GM12878 (cell line): ENCODE data around the gene CANX. TPM values are rescaled to one million over a fixed set of nuclear protein-coding genes. Genes with fewer than 3 reads are reported as not detected.

Experiments
- ATAC-seq: fragments of 200-7000 bp; cut with Tn5 transposase; 3 replicates; pipeline ENCODE4 v1.9.1; 2020; ENCODE audit warnings: mild to moderate bottlenecking, moderate library complexity
- BruUV-seq: library from RNA; stranded (reverse); fragments of 400-500 nt; replicated peaks from 2 replicates; lab custom pipeline; 2021; lab: Mats Ljungman, UMichigan
- CTCF ChIA-PET: fragments of 300-600 bp; sonication (Branson Sonifier 250); formaldehyde crosslinking; extraction: SDS; loops from one replicate; lab custom pipeline; 2021; ENCODE audit warnings: inconsistent platforms; lab: Yijun Ruan, JAX
- POLR2A ChIA-PET: fragments of 350-600 bp; formaldehyde crosslinking; extraction: SDS; loops from one replicate; lab custom pipeline; 2021; ENCODE audit warnings: inconsistent platforms; lab: Charles Lee
- RAD21 ChIA-PET: fragments of 300-600 bp; sonication (Branson Sonifier 250); formaldehyde crosslinking; loops from one replicate; lab custom pipeline; 2023; ENCODE audit warnings: antibody characterized with exemption; ENCODE audit not compliant: unreplicated experiment; lab: Charles Lee
- SMC1A ChIA-PET: fragments of 300-600 bp; sonication (Branson Sonifier 250); formaldehyde crosslinking; loops from one replicate; lab custom pipeline; 2023; ENCODE audit not compliant: unreplicated experiment, uncharacterized antibody; lab: Charles Lee
- DNase-seq: peaks from one replicate; pipeline ENCODE4 v3.0.0-alpha.2; 2011; ENCODE audit warnings: low read depth, low spot score
- FAIRE-seq: peaks from 3 replicates; lab custom pipeline; 2011; peaks lifted over from hg19 to GRCh38; lab: Jason Lieb, UNC
- H2AFZ ChIP-seq: 2 replicates; pipeline ENCODE4 v1.6.0; 2011; ENCODE audit warnings: low read depth, low read length, control low read depth; ENCODE audit not compliant: control insufficient read depth
- H3K27ac ChIP-seq: 2 replicates; pipeline ENCODE4 v1.5.1; 2011; ENCODE audit warnings: control low read depth; ENCODE audit not compliant: control insufficient read depth, insufficient read depth
- H3K27me3 ChIP-seq, 2 experiments: replicated peaks in 1 of 2; 2 replicates each; pipeline versions ENCODE4 v1.6.0 to v1.6.1; 2011; ENCODE audit warnings: low read length in 1 of 2; ENCODE audit not compliant: control insufficient read depth in 2 of 2, insufficient read depth in 2 of 2
- H3K36me3 ChIP-seq, 2 experiments: 2 replicates each; pipeline ENCODE4 v1.5.1; 2011; ENCODE audit warnings: low read length in 1 of 2; ENCODE audit not compliant: control insufficient read depth in 2 of 2, insufficient read depth in 2 of 2
- H3K4me1 ChIP-seq: 2 replicates; pipeline ENCODE4 v1.6.1; 2011; ENCODE audit warnings: mild to moderate bottlenecking, low read length, moderate library complexity, mixed read lengths; ENCODE audit not compliant: control insufficient read depth, insufficient read depth
- H3K4me2 ChIP-seq: 2 replicates; pipeline ENCODE4 v1.6.0; 2011; ENCODE audit warnings: control low read depth; ENCODE audit not compliant: control insufficient read depth, insufficient read depth
- H3K4me3 ChIP-seq: fragments of 200-600 bp; sonication (generic); 2 replicates; pipeline ENCODE4 v1.5.1; 2016
- H3K79me2 ChIP-seq: 2 replicates; pipeline ENCODE4 v1.6.0; 2011; ENCODE audit warnings: low read length; ENCODE audit not compliant: control insufficient read depth, insufficient read depth
- H3K9ac ChIP-seq: 2 replicates; pipeline ENCODE4 v1.8.0; 2011; ENCODE audit warnings: low read length, control low read depth, mixed read lengths; ENCODE audit not compliant: control insufficient read depth, insufficient read depth
- H3K9me3 ChIP-seq: replicated peaks from 3 replicates; pipeline ENCODE4 v1.5.1; 2011; ENCODE audit warnings: mild to moderate bottlenecking, low read length; ENCODE audit not compliant: control insufficient read depth, insufficient read depth
- H4K20me1 ChIP-seq: 2 replicates; pipeline ENCODE4 v1.6.0; 2011; ENCODE audit not compliant: control insufficient read depth, insufficient read depth
- JUND ChIP-seq: IDR thresholded peaks from 2 replicates; pipeline ENCODE4 v1.6.1; 2012; ENCODE audit warnings: low read depth, mild to moderate bottlenecking, low read length, improper control_type of control experiment, moderate library complexity
- KAT2A ChIP-seq: conservative IDR thresholded peaks from 2 replicates; pipeline ENCODE4 v1.6.1; 2011; ENCODE audit warnings: low read depth, low read length; ENCODE audit not compliant: control insufficient read depth
- KLF5 ChIP-seq: fragments of 450-650 bp; IDR thresholded peaks from 2 replicates; pipeline ENCODE4 v1.6.1; 2014; ENCODE audit warnings: mild to moderate bottlenecking; ENCODE audit not compliant: partially characterized antibody
- USF1 ChIP-seq: IDR thresholded peaks from 2 replicates; pipeline ENCODE4 v1.6.1; 2011; ENCODE audit warnings: borderline replicate concordance, low read depth, mild to moderate bottlenecking, moderate library complexity, mixed read lengths, low read length; ENCODE audit not compliant: insufficient read depth; ENCODE audit errors: extremely low read length
- ZNF274 ChIP-seq: IDR thresholded peaks from one replicate; pipeline ENCODE4 v1.8.0; 2011; ENCODE audit not compliant: insufficient read length, insufficient read depth
- WGBS: methylation state at CpG from one replicate; pipeline ENCODE4 v1.1.6; 2016; ENCODE audit warnings: low lambda C conversion rate; ENCODE audit not compliant: insufficient replicate concordance, insufficient coverage; ENCODE audit errors: missing lambda C conversion rate; 5-methylcytosine and 5-hydroxymethylcytosine counted together
- in situ Hi-C: fragments of 300-500 bp; cut with MboI; formaldehyde crosslinking; loops from 9 replicates; pipeline ENCODE4 v1.14.3; 2018; ENCODE audit warnings: mixed read lengths
- intact Hi-C: fragments of 100-400 bp; cut with micrococcal nuclease; formaldehyde crosslinking; loops from one replicate; pipeline ENCODE4 v1.14.2; 2022; ENCODE audit not compliant: unreplicated experiment
- polyA plus RNA-seq, 11 experiments: library from polyadenylated mRNA; depleted of rRNA in 4 of 11; unstranded in 6 of 11; stranded (reverse) in 5 of 11; fragments of >200 nt; fragmentation: Nextera tagmentation in 4 of 11; fragmentation: Illumina TruSeq in 1 of 11; extraction: Ambion mirVana in 4 of 11; extraction: Trizol in 1 of 11; gene quantifications; 1 replicate in 1 of 11; 2 replicates in 10 of 11; pipeline versions ENCODE4 v1.2.1 to v1.2.3, GENCODE V29; 2011 to 2016; ENCODE audit warnings: inconsistent platforms in 2 of 11, missing spikeins in 2 of 11, low read depth in 1 of 11
- total RNA-seq, 4 experiments: library from RNA; depleted of rRNA in 3 of 4; stranded (reverse); fragments of >200 nt in 3 of 4; fragmentation: Illumina TruSeq in 1 of 4; extraction: Trizol in 1 of 4; gene quantifications; 2 replicates each; pipeline versions ENCODE4 v1.2.1 to v1.2.3, GENCODE V29; 2013 to 2021

The CANX gene
- total and polyA plus RNA-seq, 10 of the 15 experiments (the other 5 are each of a cell fraction or from before 2014, with no cell fraction given) = 78.2 to 602 (median 412) TPM

- no peak for FAIRE-seq
- ChIA-PET SMC1A (no interaction called here), RAD21 (no interaction called here), POLR2A (interaction anchor here (0.7 kb wide), 1 partner anchor 150 kb away, joined by 3 read pairs; no protein-coding TSS in a partner anchor), CTCF (interaction anchor here (1.0 kb wide), 1 partner anchor 26 kb away, joined by 3 read pairs; the partner anchor contains the start of gene LTC4S)
- no peaks in the 10 kb centered on the region for H3K9me3 ChIP-seq
- over 99% methylated on average over 18 of the region's 18 CpGs for WGBS
- no peak overlapping the region for H2AFZ ChIP-seq
- H3K27me3 ChIP-seq = no peaks in the 10 kb centered on the region
- no TSS peak for BruUV-seq
- peaks cover under 1% of the 10 kb centered on the region; the same call in 1 of the 2 replicates for H4K20me1 ChIP-seq
- no peak overlapping the region for H3K9ac ChIP-seq
- in situ Hi-C loops = no loop called here
- no peaks in the 10 kb centered on the region for H3K4me1 ChIP-seq
- no peak overlapping the region for H3K4me3 ChIP-seq
- H3K4me2 ChIP-seq = no peak overlapping the region
- H3K36me3 ChIP-seq = peaks cover 20 to 30% of the 10 kb centered on the region in 2 experiments
- no peak overlapping the region for H3K27ac ChIP-seq
- H3K79me2 ChIP-seq = peaks cover 5% of the 10 kb centered on the region
- no peak for TF ChIP-seq JUND
- no peak for TF ChIP-seq ZNF274
- TF ChIP-seq KAT2A = no peak
- intact Hi-C loops = loop anchor here (10.0 kb wide), 1 partner anchor 206 kb away; no protein-coding TSS in a partner anchor
- no peak for ATAC-seq
- DNase-seq = no peak
Observed at GRCh38 chr5:179768326-179769085, 69.7 kb downstream of the CANX start.

- no peak overlapping the region for H3K9ac ChIP-seq
- H3K4me3 ChIP-seq = no peak overlapping the region
- ChIA-PET POLR2A (interaction anchor here (0.7 kb wide), 1 partner anchor 151 kb away, joined by 3 read pairs; no protein-coding TSS in a partner anchor), RAD21 (no interaction called here), CTCF (interaction anchor here (1.0 kb wide), 1 partner anchor 25 kb away, joined by 3 read pairs; the partner anchor contains the start of gene LTC4S)
- no peak overlapping the region for H3K27ac ChIP-seq
- intact Hi-C loops = loop anchor here (10.0 kb wide), 1 partner anchor 206 kb away; no protein-coding TSS in a partner anchor
- no peak overlapping the region for H2AFZ ChIP-seq
- no peaks in the 10 kb centered on the region for H3K9me3 ChIP-seq
- H3K79me2 ChIP-seq = no peaks in the 10 kb centered on the region; the same call in 1 of the 2 replicates
- ATAC-seq = no peak
- FAIRE-seq = no peak
- TF ChIP-seq USF1 (no peak), KLF5 (no peak)
- TF ChIP-seq, all 136 proteins: peak for 0
- H3K36me3 ChIP-seq = peaks cover 24 to 35% of the 10 kb centered on the region in 2 experiments
- H4K20me1 ChIP-seq = no peaks in the 10 kb centered on the region
- 73% methylated on average over 6 of the region's 6 CpGs for WGBS
- no peaks in the 10 kb centered on the region for H3K4me1 ChIP-seq
- no peak overlapping the region for H3K4me2 ChIP-seq
- no peaks in the 10 kb centered on the region for H3K27me3 ChIP-seq
- DNase-seq = no peak
- BruUV-seq = no TSS peak
- in situ Hi-C loops = no loop called here
- SMC1A ChIA-PET = no interaction called here
Observed at GRCh38 chr5:179769271-179769670, 70.5 kb downstream of the CANX start.
